ENCODE results near the gene DDR1.
"Not testable (repeated sequence)": the region's sequence is repeated elsewhere in the genome, so short reads cannot be mapped to it uniquely, and the experiment has no call there.

Gene DDR1

DNA sequence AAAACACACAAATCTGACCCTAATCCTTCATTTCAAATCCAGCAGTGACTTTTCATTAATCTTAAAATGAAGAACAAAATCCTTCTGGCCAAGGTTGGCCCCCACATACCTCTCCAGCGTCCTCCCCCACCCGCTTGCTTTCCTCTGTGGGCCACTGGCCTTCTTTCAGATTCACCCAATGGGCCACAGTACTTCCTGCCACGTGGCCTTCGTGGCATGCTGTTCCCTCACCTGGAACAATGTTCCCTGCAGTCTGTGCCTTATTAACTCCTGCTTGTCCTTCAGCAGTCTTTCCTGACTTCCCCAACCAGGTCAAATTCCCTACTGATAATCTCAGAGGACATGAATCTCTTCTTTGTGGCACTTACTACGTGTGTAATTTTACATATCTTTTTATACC is 18.4 kb downstream of the DDR1 start:
- TF ChIP-seq POLR2A (IDR thresholded peaks at IDR 0.05; ENCODE audit: low read depth, low read length) = no peak
- no peak for DNase-seq (ENCODE audit: insufficient read length, low spot score)
- FAIRE-seq = no peak

DNA sequence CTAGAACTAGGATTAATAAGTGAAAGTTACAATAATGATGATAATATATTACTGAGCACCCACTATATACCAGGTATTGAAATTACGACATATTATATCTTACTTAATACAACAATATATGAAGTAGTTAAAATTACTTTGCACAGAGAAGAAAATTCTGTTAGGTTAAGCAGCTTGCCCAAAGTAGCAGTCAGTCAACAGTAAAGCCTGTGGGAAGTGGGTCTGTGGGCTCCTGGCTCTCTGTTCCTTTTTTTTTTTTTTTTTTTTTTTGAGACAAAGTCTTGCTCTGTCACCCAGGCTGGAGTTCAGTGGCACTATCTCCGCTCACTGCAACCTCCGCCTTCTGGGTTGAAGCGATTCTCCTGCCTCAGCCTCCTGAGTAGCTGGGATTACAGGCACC is 18.9 kb downstream of the DDR1 start:
- DNase-seq (ENCODE audit: insufficient read length, low spot score) (no peak), FAIRE-seq (no peak)
- no peak for TF ChIP-seq POLR2A (IDR thresholded peaks at IDR 0.05; ENCODE audit: low read depth, low read length)

DNA sequence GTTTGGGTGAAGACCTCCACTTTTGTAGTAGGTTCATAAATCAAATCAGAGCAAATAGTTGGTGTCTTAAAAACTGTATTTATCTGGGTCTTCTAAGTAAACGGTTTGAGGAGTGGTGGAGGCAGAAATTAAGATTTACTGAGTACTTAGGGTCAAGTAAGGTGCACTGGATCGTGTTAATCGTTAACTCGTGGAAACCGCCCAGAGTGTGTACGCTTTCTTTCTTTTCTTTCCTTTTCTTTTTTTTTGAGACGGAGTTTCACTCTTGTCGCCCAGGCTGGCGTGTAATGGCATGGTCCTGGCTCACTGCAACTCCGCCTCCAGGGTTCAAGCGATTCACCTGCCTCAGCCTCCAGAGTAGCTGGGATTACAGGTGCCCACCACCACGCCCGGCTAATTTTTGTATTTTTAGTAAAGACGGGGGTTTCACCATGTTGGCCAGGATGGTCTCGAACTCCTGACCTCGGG is 23.0 kb downstream of the DDR1 start:
- DNase-seq (ENCODE audit: insufficient read length, low spot score); FAIRE-seq: not testable (repeated sequence)

DNA sequence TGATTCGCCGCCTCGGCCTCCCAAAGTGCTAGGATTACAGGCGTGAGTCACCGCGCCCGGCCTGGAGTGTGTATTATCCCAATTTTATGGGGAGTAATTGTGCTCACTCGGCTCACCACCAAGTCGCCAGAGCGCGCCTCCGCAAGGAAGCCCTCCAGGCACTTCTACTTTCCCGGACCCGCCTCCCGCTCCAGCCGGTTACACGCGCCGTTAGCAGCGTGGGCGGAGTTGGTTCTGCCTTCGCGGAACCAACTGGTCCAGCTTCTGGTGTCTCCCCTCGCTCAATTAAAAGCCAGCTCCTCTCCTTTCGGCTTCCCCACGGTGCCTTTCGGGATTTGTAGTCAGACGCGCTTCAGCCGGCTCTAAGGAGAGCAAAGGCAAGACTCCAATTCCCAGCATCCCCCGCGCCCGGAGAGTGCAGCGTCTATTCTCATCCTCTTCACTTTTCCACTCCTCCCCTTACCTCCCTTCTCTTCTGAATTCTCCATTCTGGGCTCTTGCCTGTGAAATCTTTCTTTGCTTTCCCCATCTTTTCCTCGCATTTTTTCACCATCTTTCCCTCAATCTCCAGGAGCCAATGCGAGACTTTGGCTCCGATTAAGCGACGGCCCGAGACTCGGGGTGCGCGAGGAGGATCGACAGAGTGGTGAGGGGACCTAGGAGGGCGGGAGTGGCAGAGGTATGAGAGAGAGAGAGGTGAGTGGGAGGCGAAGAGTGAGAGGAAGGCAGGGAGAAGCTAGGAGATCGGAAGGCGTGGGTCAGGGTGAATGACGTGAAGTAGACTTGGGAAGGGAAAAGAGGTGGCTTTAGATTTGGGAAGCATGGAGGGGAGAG is 23.7 kb downstream of the DDR1 start, which contains the start of gene GTF2H4:
GTF2H4 (plus strand) TSS at position 450 of the 834 bp plus-strand sequence.
- DNase-seq (ENCODE audit: insufficient read length, low spot score) (peak; percentile 97), FAIRE-seq (peak; percentile 88)
- peak; percentile 51 for TF ChIP-seq POLR2A (IDR thresholded peaks at IDR 0.05; ENCODE audit: low read depth, low read length)

DNA sequence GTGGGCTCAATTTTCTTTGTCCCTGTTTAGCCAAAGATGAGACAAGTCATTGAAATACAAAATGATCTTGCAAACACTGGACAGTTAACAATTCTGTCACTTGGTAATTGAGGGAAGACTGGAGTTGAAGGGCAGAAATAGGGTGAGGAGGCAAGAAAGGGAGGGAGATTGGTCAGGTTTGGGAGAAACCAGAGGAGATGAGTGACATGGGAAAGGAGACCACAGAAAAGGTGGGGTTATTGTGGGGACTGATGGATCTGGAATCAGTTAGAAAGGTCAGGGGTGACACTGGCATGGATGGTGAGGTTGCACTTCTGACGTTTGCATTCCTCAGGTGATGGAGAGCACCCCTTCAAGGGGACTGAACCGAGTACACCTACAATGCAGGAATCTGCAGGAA is 24.4 kb downstream of the DDR1 start:
- DNase-seq (ENCODE audit: insufficient read length, low spot score) = no peak
- FAIRE-seq = no peak
- TF ChIP-seq POLR2A (IDR thresholded peaks at IDR 0.05; ENCODE audit: low read depth, low read length) = no peak

DNA sequence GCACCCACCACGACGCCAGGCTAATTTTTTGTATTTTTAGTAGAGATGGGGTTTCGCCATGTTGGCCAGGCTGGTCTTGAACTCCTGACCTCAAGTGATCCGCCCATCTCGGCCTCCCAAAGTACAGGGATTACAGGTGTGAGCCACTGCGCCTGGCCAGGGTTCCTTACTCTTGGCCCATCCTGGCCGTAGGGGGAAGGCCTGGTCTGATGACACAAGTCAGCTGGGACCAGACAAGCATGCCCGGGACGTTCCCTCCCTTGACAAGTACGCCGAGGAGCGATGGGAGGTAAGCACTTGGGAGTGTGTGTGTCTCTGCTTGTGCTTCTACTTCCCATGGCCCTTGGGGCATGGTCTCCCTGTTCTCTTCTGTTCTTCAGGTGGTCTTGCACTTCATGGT is 26.2 kb downstream of the DDR1 start:
- DNase-seq (ENCODE audit: insufficient read length, low spot score); FAIRE-seq: not testable (repeated sequence)

DNA sequence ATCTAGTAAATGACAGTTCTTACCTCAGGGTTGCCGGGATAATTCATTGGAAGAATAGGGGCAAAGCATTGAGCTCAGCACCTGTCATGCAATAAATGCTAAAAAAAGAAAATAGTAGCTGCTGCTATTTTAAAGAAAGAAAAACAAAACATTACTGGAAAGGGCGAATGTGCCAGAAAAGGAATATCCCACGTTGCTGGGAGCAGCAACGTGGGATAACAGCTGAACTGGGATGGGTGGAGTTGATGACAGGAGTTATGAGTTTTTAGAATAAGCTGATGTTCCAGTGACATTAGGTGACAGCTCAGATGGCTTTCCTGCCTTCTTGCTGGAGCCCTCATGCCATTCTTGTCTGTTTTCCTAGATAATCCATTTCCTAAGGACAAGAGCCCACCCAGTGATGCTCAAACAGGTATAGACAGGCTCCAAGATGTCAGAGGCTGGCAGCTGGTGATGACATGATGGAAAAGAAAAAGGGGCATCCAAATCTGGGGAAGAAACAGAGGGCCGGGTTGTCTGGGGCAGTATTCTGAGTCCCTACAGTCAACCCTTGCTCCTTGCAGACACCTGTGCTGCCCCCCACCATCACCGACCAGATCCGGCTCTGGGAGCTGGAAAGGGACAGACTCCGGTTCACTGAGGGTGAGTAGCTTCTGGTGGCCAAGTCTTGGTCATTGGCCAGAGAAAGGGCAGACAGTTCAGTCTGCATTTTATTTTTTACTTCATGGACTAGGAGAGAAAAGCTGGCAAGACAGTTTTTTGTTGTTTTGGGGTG is 28.6 kb downstream of the DDR1 start:
- DNase-seq (ENCODE audit: insufficient read length, low spot score) (no peak), FAIRE-seq (no peak)
- no peak for TF ChIP-seq POLR2A (IDR thresholded peaks at IDR 0.05; ENCODE audit: low read depth, low read length)

DNA sequence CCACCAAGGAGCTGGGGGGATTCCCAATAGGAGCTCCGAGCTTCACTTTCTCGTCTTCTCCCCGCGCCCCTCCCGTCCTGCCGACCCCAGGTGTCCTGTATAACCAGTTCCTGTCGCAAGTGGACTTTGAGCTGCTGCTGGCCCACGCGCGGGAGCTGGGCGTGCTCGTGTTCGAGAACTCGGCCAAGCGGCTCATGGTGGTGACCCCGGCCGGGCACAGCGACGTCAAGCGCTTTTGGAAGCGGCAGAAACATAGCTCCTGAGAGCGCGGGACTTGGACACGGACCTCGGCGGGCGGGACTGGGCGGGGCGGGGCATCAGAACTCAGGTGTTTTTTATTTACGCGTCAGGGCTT is 29.4 kb downstream of the DDR1 start:
- no peak for TF ChIP-seq POLR2A (IDR thresholded peaks at IDR 0.05; ENCODE audit: low read depth, low read length)
- FAIRE-seq = no peak
- no peak for DNase-seq (ENCODE audit: insufficient read length, low spot score)

DNA sequence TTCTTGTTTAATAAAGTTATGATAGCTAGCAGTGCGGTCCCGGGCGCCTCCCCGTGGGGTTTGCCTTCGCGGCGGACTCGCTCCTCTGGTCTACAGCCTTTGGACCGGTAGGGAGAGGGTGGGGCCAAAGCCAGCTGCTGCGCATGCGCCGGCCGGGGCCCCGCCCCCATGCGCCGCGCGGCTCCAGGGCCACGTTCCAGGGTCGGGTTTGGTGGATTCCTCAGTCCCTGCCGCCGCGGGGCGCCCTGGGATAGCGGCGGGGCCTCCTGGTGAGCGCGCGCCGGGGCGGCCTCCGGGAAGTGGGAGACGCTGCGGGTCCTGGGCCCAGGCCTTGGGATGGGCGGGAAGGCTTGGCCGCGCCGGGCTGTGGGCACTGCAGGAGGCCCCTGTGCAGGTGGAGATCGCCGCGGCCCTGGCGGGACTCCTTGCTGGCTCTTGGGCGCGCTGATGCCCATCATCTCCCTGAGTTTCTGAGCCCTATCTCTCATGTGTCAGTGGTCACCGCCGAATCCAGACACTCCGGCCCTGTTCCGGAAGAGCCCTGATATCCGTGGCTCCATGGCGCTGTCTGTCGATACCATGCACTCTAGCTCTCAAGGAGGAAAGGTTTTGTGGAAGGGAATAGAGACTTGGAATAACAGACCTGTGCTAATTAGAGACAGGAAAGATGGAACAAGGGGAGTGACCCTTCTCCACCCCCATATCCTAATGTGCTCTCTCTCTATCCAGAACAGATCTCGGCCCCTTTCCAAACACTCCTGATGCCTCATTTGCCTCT is 29.9 kb downstream of the DDR1 start, which contains the start of gene VARS2:
VARS2 (plus strand) TSS at position 163 of the 778 bp plus-strand sequence; CDS start at position 762, 599 bp downstream.
- DNase-seq (ENCODE audit: insufficient read length, low spot score) (peak; percentile 96), FAIRE-seq (no peak)
- peak; percentile 56 for TF ChIP-seq POLR2A (IDR thresholded peaks at IDR 0.05; ENCODE audit: low read depth, low read length)

DNA sequence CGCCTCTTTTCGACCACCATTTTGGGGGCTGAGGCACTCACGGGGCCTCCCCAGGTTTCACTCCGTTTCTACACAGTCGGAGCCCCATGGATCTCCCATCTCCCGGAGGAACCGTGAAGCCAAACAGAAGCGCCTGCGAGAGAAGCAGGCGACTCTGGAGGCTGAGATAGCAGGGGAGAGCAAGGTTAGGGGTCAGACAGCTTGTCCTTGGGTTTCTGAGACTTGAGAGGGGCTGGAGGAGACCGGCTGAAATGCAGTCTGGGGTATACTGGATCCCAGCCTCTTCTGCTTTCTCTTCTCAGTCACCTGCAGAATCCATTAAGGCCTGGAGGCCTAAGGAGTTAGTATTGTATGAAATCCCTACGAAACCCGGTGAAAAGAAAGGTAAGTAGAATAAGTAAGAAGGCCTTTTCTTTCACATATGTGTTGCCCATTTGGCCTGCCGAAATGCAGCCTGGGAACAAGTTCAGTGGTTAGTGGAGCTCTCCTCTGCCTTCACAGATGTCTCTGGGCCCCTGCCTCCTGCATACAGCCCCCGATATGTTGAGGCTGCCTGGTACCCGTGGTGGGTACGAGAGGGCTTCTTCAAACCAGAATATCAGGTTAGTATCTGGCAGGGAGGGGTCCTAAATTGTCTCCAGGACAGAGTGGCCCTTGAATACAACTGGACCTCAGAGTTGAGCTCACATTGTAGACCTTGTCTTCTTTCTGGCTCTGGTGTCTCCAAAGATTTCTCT is 30.7 kb downstream of the DDR1 start:
- no peak for TF ChIP-seq POLR2A (IDR thresholded peaks at IDR 0.05; ENCODE audit: low read depth, low read length)
- FAIRE-seq = no peak
- DNase-seq (ENCODE audit: insufficient read length, low spot score) = no peak

DNA sequence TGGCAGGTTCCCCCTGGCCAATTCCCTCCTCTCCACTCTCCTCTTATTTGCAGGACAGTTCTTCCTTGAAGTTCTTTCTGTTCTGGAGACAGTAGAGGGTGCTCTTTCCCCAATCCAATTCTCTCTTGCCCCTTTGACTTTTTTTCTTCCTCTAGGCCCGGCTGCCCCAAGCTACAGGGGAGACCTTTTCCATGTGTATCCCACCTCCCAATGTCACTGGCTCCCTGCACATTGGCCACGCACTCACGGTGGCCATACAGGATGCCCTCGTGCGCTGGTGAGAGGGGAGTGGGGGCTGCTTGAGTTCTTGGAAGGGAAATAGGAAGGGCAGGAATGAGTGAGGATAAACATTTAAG is 31.2 kb downstream of the DDR1 start:
- DNase-seq (ENCODE audit: insufficient read length, low spot score) (peak; percentile 70), FAIRE-seq (no peak)
- TF ChIP-seq POLR2A (IDR thresholded peaks at IDR 0.05; ENCODE audit: low read depth, low read length) = no peak

DNA sequence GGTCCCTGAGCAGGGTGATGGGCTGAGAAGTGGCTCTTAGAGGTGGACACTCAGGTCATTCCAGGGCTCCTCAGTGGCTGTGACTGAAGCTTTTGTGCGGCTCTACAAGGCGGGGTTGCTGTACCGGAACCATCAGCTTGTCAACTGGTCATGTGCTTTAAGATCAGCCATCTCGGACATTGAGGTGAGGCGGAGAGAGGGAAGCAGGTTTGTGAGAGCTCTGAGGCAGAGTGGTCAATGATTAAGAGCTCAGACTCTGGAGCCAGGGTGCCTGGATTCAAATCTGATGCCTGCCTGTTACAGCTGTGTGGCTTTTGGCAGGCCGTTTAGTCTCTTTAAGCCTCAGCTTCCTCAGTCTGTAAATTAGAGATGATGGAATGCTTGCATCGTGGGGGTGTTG is 32.7 kb downstream of the DDR1 start:
- TF ChIP-seq POLR2A (IDR thresholded peaks at IDR 0.05; ENCODE audit: low read depth, low read length) = no peak
- FAIRE-seq (no peak), DNase-seq (ENCODE audit: insufficient read length, low spot score) (no peak)

DNA sequence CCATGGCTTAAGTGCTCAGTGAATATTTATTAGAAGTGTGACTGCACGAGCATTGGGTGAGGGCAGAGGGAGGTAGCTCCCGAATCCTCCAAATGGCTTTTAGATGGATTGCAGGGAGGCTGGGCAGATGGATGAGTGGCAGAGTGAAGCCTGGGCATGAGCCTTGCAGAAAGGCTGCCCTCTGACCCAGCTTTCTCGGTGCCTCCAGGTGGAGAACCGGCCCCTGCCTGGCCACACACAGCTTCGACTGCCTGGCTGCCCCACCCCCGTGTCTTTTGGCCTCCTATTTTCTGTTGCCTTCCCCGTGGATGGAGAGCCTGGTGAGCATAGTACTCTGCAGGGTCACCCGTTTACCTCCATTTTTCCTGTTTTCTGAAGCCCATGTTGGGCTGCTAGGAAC is 33.2 kb downstream of the DDR1 start:
- DNase-seq (ENCODE audit: insufficient read length, low spot score) (no peak), FAIRE-seq (no peak)
- TF ChIP-seq POLR2A (IDR thresholded peaks at IDR 0.05; ENCODE audit: low read depth, low read length) = no peak

Data from H54 (cell line).